Esophagus squamous epithelium (tissue), 4 donors: ENCODE measurements around the gene C1orf232.

Experiments used
- POLR2A ChIP-seq, 4 donors: fragments of 450-650 bp; IDR thresholded peaks; one replicate each; pipeline ENCODE4 v1.6.1; 2017; ENCODE audit warnings: antibody characterized with exemption in 4 of 4, mild to moderate bottlenecking in 4 of 4, moderate library complexity in 3 of 4
- TF ChIP-seq, protein P1 (sequence below), 6 experiments: fragments of 450-650 bp in 4 of 6; fragments of 200-600 bp in 2 of 6; sonication (generic) in 2 of 6; IDR thresholded peaks; one replicate each; pipeline ENCODE4 v1.5.1; 2016 to 2019; ENCODE audit warnings: antibody characterized with exemption in 6 of 6, mild to moderate bottlenecking in 4 of 6, moderate library complexity in 4 of 6

DNA sequence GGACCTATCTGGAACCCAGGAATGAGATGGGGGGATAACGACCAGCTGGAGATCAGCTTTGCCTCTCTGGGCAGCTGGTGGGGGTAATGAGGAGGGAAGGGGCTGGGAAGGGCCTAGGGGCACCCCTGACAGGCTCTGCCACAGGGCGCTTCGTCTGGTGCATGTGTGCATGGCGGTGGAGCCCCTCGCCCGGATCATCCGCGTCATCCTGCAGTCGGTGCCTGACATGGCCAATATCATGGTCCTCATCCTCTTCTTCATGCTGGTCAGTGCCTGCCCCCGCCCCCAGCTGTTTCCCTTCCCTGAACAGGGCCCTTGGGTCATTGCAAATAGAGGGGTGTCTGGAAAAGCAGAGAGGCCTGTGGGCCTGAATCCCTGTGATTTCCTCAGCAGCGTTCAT is 29.1 kb upstream of the C1orf232 start:
- TF ChIP-seq POLR2A (IDR thresholded peaks at IDR 0.05): no peak
- TF ChIP-seq, protein P1, sequence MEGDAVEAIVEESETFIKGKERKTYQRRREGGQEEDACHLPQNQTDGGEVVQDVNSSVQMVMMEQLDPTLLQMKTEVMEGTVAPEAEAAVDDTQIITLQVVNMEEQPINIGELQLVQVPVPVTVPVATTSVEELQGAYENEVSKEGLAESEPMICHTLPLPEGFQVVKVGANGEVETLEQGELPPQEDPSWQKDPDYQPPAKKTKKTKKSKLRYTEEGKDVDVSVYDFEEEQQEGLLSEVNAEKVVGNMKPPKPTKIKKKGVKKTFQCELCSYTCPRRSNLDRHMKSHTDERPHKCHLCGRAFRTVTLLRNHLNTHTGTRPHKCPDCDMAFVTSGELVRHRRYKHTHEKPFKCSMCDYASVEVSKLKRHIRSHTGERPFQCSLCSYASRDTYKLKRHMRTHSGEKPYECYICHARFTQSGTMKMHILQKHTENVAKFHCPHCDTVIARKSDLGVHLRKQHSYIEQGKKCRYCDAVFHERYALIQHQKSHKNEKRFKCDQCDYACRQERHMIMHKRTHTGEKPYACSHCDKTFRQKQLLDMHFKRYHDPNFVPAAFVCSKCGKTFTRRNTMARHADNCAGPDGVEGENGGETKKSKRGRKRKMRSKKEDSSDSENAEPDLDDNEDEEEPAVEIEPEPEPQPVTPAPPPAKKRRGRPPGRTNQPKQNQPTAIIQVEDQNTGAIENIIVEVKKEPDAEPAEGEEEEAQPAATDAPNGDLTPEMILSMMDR (IDR thresholded peaks at IDR 0.05): no peak
